T-helper 1 cell treated with Interleukin-12 subunit alpha and Interleukin-12 subunit beta and Interleukin-4 antibody, amounts not matched to agents 30 μg/mL and 1 μg/mL, for 36 hours (primary cell): ENCODE data around the gene DGKG.

ENCODE experiments used
- H3K27ac Mint-ChIP-seq: one replicate; pipeline ENCODE4 v1.8.0; 2021; ENCODE audit warnings: mild to moderate bottlenecking, mixed read lengths
- H3K27me3 Mint-ChIP-seq: one replicate; pipeline ENCODE4 v1.8.0; 2021; ENCODE audit warnings: low read depth, mixed read lengths
- H3K36me3 Mint-ChIP-seq: one replicate; pipeline ENCODE4 v1.8.0; 2021; ENCODE audit warnings: low read depth, mixed read lengths
- H3K4me1 Mint-ChIP-seq: one replicate; pipeline ENCODE4 v1.8.0; 2021; ENCODE audit warnings: low read depth, mixed read lengths
- H3K4me3 Mint-ChIP-seq: one replicate; pipeline ENCODE4 v1.8.0; 2021; ENCODE audit warnings: mild to moderate bottlenecking, moderate library complexity, mixed read lengths
- H3K9me3 Mint-ChIP-seq: one replicate; pipeline ENCODE4 v1.8.0; 2021; ENCODE audit warnings: mixed read lengths

The DGKG gene

DNA sequence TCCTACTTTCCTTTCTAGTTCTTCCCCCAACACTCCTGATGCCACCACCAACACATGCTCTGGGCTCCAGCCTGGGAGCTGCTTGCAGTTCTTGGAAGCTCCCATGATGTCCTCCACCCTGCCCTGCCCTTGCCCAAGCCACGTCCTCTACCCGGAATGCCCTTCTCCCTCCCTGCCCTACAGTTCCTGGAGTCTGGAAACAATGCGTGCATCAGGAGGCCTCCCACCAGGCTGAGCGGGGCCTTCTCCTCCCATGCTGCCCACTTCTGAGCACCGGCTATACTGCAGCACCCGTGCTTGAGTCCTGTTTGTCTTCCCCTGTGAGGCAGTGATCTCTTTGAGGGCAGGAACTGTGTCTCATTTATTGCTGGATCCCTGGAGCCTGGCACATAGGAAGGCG lies 44.6 kb downstream of the DGKG start:
- no peaks in the 10 kb centered on the region for H3K36me3 Mint-ChIP-seq
- no peak overlapping the region for H3K27ac Mint-ChIP-seq
- H3K4me1 Mint-ChIP-seq = no peaks in the 10 kb centered on the region
- no peak overlapping the region for H3K4me3 Mint-ChIP-seq
- no peaks in the 10 kb centered on the region for H3K9me3 Mint-ChIP-seq
- H3K27me3 Mint-ChIP-seq = no peaks in the 10 kb centered on the region

- no peaks in the 10 kb centered on the region for H3K27me3 Mint-ChIP-seq
- H3K27ac Mint-ChIP-seq = no peak overlapping the region
- no peaks in the 10 kb centered on the region for H3K36me3 Mint-ChIP-seq
- no peaks in the 10 kb centered on the region for H3K9me3 Mint-ChIP-seq
- H3K4me1 Mint-ChIP-seq = no peaks in the 10 kb centered on the region
- H3K4me3 Mint-ChIP-seq = no peak overlapping the region
Measured at GRCh38 chr3:186316666-186317260, 45.3 kb downstream of the DGKG start.

- Mint-ChIP-seq H3K4me3 (no peak overlapping the region), H3K9me3 (no peaks in the 10 kb centered on the region), H3K36me3 (no peaks in the 10 kb centered on the region), H3K27ac (no peak overlapping the region), H3K4me1 (no peaks in the 10 kb centered on the region), H3K27me3 (no peaks in the 10 kb centered on the region)
Measured at GRCh38 chr3:186315581-186316354, 46.3 kb downstream of the DGKG start.

DNA sequence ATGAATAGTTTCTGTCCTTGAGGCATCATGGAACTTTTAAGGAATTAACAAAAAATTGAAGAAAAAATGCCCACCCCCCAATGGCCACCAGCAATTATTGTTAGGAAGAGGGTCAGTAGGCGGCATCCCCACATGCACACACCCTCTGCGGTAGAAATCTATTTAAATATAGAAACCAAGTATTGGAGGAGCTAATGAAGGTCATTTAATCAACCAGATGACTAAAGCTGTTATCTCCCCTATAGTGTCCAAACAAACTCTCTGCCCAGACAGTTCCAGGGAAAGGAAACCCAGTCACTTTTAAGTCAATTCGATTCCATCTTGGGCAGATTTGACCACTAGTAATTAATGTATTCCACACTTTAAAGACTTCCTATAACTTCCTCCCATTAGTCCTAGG lies 47.1 kb downstream of the DGKG start:
- Mint-ChIP-seq H3K9me3 (no peaks in the 10 kb centered on the region), H3K4me1 (no peaks in the 10 kb centered on the region), H3K36me3 (no peaks in the 10 kb centered on the region)

DNA sequence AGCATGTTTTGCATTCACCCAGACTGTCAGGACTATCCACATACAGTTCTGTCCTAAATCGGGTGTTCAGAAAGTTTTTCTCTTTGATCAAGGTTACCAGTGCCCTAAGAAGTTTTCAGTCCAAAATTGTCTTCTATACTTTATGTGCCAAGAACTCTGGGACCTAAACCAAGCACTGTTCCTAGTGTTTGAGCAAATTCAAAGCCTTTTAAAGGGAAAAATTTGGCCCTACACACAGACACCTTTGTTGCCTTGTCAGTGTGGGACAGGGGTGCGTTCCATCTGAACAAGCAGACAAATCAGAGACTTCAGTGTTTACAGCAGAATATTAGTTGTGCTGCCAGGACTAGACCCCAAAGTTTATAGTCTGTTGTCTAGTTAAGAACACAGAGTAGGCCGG lies 50.6 kb downstream of the DGKG start:
- no peak overlapping the region for H3K27ac Mint-ChIP-seq
- H3K36me3 Mint-ChIP-seq = no peaks in the 10 kb centered on the region
- no peak overlapping the region for H3K4me3 Mint-ChIP-seq
- H3K27me3 Mint-ChIP-seq = peaks cover 4% of the 10 kb centered on the region
- no peaks in the 10 kb centered on the region for H3K9me3 Mint-ChIP-seq
- no peaks in the 10 kb centered on the region for H3K4me1 Mint-ChIP-seq

More for the DNA sequence above, 47.1 kb downstream of the DGKG start:
- Mint-ChIP-seq H3K27ac (no peak overlapping the region), H3K27me3 (no peaks in the 10 kb centered on the region), H3K4me3 (no peak overlapping the region)

- Mint-ChIP-seq H3K36me3 (no peaks in the 10 kb centered on the region), H3K4me1 (no peaks in the 10 kb centered on the region), H3K9me3 (no peaks in the 10 kb centered on the region), H3K27me3 (peaks cover 4% of the 10 kb centered on the region), H3K4me3 (no peak overlapping the region), H3K27ac (no peak overlapping the region)
Measured at GRCh38 chr3:186308549-186308948, 53.5 kb downstream of the DGKG start.

- Mint-ChIP-seq H3K27ac (no peak overlapping the region), H3K36me3 (no peaks in the 10 kb centered on the region), H3K4me1 (no peaks in the 10 kb centered on the region), H3K4me3 (no peak overlapping the region), H3K9me3 (no peaks in the 10 kb centered on the region), H3K27me3 (peaks cover 4% of the 10 kb centered on the region)
Measured at GRCh38 chr3:186307594-186308221, 54.3 kb downstream of the DGKG start.

- H3K27me3 Mint-ChIP-seq = peaks cover 4% of the 10 kb centered on the region
Measured at GRCh38 chr3:186305286-186305685, 56.7 kb downstream of the DGKG start.

DNA sequence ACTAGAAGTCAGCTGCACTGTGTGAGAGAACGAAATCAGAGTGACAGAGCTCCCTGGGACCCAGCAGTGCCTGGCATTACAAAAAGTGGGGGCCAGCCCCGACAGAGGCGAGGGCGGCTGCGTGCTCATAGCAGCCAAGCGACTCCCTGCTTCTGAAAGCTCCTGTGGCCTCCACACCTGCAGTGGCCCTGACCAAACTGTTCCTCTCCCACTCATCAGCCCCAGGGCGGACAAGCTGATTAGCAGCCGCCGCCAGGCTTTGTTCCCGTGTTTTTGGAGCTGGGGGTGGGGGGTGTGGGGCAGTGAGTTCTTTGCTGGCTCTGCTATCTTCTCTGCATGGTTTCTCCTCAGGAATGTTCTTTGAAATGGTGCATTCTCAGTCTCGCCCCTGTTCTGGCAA lies 58.1 kb downstream of the DGKG start:
- Mint-ChIP-seq H3K27ac (no peak overlapping the region), H3K9me3 (no peaks in the 10 kb centered on the region), H3K4me1 (no peaks in the 10 kb centered on the region), H3K4me3 (no peak overlapping the region), H3K36me3 (no peaks in the 10 kb centered on the region), H3K27me3 (peaks cover 2% of the 10 kb centered on the region)

More at GRCh38 chr3:186305286-186305685, 56.7 kb downstream of the DGKG start:
- H3K9me3 Mint-ChIP-seq = no peaks in the 10 kb centered on the region
- no peak overlapping the region for H3K4me3 Mint-ChIP-seq
- no peaks in the 10 kb centered on the region for H3K36me3 Mint-ChIP-seq
- no peaks in the 10 kb centered on the region for H3K4me1 Mint-ChIP-seq
- no peak overlapping the region for H3K27ac Mint-ChIP-seq

GRCh38 chr3:186299327-186299726 lies 62.7 kb downstream of the DGKG start:
- Mint-ChIP-seq H3K36me3 (no peaks in the 10 kb centered on the region), H3K4me3 (no peak overlapping the region), H3K27ac (no peak overlapping the region), H3K9me3 (no peaks in the 10 kb centered on the region), H3K27me3 (peaks cover 7% of the 10 kb centered on the region), H3K4me1 (no peaks in the 10 kb centered on the region)

- Mint-ChIP-seq H3K27me3 (peaks cover 7% of the 10 kb centered on the region), H3K4me3 (no peak overlapping the region), H3K4me1 (no peaks in the 10 kb centered on the region), H3K9me3 (no peaks in the 10 kb centered on the region), H3K36me3 (no peaks in the 10 kb centered on the region), H3K27ac (no peak overlapping the region)
Measured at GRCh38 chr3:186298876-186299275, 63.2 kb downstream of the DGKG start.

DNA sequence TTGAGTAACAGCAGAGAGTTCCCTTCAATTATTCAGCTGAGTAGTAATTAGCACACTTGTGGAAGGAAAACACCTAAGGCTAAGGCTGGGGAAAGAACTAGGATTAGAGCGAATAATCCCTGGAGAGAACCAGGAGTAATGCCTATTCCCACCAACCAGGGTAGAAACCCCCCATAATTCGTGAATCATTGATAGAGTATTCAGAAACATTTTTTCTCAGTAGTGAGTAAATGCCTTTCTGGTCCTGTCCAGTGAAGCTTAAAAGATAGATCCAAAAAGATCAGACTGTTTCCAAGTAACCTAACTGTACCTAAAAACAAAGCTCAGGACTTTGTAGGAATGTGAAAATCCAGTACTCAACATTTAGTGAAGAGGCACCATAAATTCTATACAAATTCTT lies 71.2 kb downstream of the DGKG start:
- Mint-ChIP-seq H3K4me3 (no peak overlapping the region), H3K4me1 (no peaks in the 10 kb centered on the region), H3K27ac (no peak overlapping the region), H3K9me3 (no peaks in the 10 kb centered on the region), H3K36me3 (no peaks in the 10 kb centered on the region), H3K27me3 (peaks cover 7% of the 10 kb centered on the region)

- no peak overlapping the region for H3K27ac Mint-ChIP-seq
- no peaks in the 10 kb centered on the region for H3K9me3 Mint-ChIP-seq
- H3K36me3 Mint-ChIP-seq = no peaks in the 10 kb centered on the region
- H3K4me3 Mint-ChIP-seq = no peak overlapping the region
- no peaks in the 10 kb centered on the region for H3K4me1 Mint-ChIP-seq
- H3K27me3 Mint-ChIP-seq = peaks cover 7% of the 10 kb centered on the region
Measured at GRCh38 chr3:186287711-186288110, 74.3 kb downstream of the DGKG start.

- H3K27ac Mint-ChIP-seq = no peak overlapping the region
- no peaks in the 10 kb centered on the region for H3K9me3 Mint-ChIP-seq
- no peaks in the 10 kb centered on the region for H3K36me3 Mint-ChIP-seq
- no peaks in the 10 kb centered on the region for H3K4me1 Mint-ChIP-seq
- peaks cover 7% of the 10 kb centered on the region for H3K27me3 Mint-ChIP-seq
- H3K4me3 Mint-ChIP-seq = no peak overlapping the region
Measured at GRCh38 chr3:186286114-186286513, 75.9 kb downstream of the DGKG start.

DNA sequence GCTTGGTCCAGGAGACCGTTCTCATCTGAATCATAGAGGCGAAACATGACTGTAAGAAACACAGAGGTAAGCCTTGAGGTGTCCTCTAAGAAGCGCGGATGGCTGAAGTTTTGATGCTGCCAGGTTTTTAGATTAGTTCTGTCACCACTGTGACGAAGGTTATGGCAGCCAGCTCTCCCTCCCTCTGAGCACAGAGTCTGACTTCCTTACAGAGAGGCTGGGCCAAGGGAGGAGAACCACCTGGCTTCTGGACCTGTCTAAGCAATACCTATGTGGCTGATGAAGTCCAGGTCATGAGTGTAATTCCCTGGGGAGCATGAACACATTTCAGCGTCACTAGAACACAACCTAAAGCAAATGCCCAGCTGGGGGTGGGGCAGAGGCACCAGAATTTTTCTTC lies 77.4 kb downstream of the DGKG start:
- Mint-ChIP-seq H3K4me1 (no peaks in the 10 kb centered on the region), H3K36me3 (no peaks in the 10 kb centered on the region), H3K4me3 (no peak overlapping the region), H3K27me3 (peaks cover 8% of the 10 kb centered on the region), H3K9me3 (no peaks in the 10 kb centered on the region), H3K27ac (no peak overlapping the region)
